Activated CD4-positive, alpha-beta T cell treated with anti-CD3 and anti-CD28 coated beads, Interleukin-2, amount 10 ng/mL, durations not matched to agents 7 days and 5 days (primary cell): ENCODE results near the gene BRSK2. TPM values are rescaled to one million over a fixed set of nuclear protein-coding genes. Genes with fewer than 3 reads are reported as not detected.

Experiments used
- CTCF ChIA-PET: fragments of 350-600 bp; sonication (Branson Sonifier 250); formaldehyde crosslinking; loops from one replicate; lab custom pipeline; 2021; ENCODE audit warnings: antibody characterized with exemption; lab: Charles Lee
- POLR2A ChIA-PET: fragments of 350-600 bp; sonication (Branson Sonifier 250); formaldehyde crosslinking; loops from one replicate; lab custom pipeline; 2021; ENCODE audit warnings: antibody characterized with exemption; lab: Charles Lee
- DNase-seq: peaks from one replicate; pipeline ENCODE4 v3.0.0-alpha.2; 2020
- H3K27ac Mint-ChIP-seq: one replicate; pipeline ENCODE4 v1.8.0; 2021; ENCODE audit warnings: mild to moderate bottlenecking, moderate library complexity, mixed read lengths
- H3K27me3 Mint-ChIP-seq: one replicate; pipeline ENCODE4 v1.8.0; 2021; ENCODE audit warnings: mixed read lengths
- H3K36me3 Mint-ChIP-seq: one replicate; pipeline ENCODE4 v1.8.0; 2021; ENCODE audit warnings: low read depth, mixed read lengths
- H3K4me1 Mint-ChIP-seq: one replicate; pipeline ENCODE4 v1.8.0; 2021; ENCODE audit warnings: mixed read lengths
- H3K4me3 Mint-ChIP-seq: one replicate; pipeline ENCODE4 v1.8.0; 2021; ENCODE audit warnings: mild to moderate bottlenecking, moderate library complexity, mixed read lengths
- H3K9me3 Mint-ChIP-seq: one replicate; pipeline ENCODE4 v1.8.0; 2021; ENCODE audit warnings: mixed read lengths
- total RNA-seq, 2 experiments: library from RNA; stranded (reverse); gene quantifications; one replicate each; pipeline ENCODE4 v1.2.3, GENCODE V29; 2021

BRSK2 gene
- total RNA-seq, 2 experiments from 2014 or later, result not detected

DNA sequence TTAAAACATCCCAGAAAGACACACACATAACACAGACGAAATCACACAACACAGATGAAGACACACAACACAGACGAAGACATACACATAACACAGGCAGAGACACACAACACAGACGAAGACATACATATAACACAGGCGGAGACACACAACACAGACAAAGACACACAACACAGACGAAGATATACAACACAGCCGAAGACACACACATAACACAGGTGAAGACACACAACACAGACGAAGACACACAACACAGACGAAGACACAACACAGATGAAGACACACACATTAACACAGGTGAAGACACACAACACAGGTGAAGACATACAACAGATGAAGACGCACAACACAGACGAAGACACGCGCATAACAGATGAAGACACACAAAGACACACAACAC lies 101.6 kb downstream of the BRSK2 start:
- ChIA-PET CTCF (no interaction called here), POLR2A (no interaction called here)
- no peak overlapping the region for H3K4me3 Mint-ChIP-seq
- no peaks in the 10 kb centered on the region for H3K9me3 Mint-ChIP-seq
- H3K4me1 Mint-ChIP-seq, result peaks cover 9% of the 10 kb centered on the region
- H3K36me3 Mint-ChIP-seq, result no peaks in the 10 kb centered on the region
- no peak overlapping the region for H3K27ac Mint-ChIP-seq
- DNase-seq, result no peak
- H3K27me3 Mint-ChIP-seq, result no peaks in the 10 kb centered on the region

DNA sequence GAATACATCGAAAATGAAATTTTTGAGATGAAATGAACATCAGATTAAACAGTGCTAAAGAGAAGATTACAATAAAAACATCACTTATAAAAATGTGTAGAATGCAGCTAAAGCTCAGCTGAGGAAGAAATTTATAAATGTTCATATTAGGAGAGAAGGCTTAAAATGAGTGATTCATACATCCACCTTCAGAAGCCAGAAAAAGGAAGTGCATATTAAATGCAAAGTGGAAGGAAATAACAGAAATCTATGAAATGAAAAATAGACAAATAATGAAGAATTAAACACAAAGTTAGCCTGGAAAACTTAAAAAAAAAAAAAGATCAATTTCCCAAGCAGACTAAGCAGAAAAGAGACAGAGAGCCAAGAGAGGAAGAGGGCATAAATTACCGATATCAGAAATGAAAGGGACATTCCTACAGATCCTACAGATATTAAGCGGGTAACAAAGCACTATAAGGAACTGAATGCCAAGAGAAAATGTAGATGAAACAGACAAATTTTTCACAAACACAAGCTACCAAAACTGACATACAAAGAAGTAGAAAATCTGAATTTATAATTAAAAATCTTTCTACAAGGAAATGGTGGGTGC lies 104.0 kb downstream of the BRSK2 start:
- POLR2A ChIA-PET, result no interaction called here
- CTCF ChIA-PET, result interaction anchor here (0.7 kb wide), 1 partner anchor 1562 kb away, joined by 3 read pairs; no protein-coding TSS in a partner anchor
- H3K4me1 Mint-ChIP-seq, result peaks cover 29% of the 10 kb centered on the region

DNA sequence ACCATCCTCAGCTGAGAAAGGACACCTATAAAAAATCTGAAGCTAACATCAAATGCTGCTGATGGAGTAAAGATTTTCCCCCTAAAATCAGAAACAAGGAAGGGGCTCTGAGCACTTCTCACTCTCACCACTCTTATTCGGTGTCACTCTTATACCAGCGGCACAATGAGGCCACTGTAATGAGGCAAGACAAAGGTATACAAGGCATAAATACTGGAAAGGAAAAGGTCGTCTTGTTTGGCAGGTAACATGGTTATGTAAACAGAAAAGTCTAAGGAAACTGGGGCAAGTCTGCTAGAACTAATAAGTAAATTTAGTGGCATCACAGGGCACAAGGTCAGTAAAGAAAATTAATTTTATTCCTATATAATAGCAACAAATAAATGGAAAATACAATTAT lies 104.9 kb downstream of the BRSK2 start:
- ChIA-PET POLR2A (no interaction called here), CTCF (no interaction called here)
- Mint-ChIP-seq H3K4me3 (no peak overlapping the region), H3K9me3 (peaks cover 5% of the 10 kb centered on the region), H3K4me1 (peaks cover 32% of the 10 kb centered on the region), H3K27ac (no peak overlapping the region), H3K27me3 (no peaks in the 10 kb centered on the region), H3K36me3 (peaks cover 5% of the 10 kb centered on the region)
- DNase-seq, result no peak

More for the DNA sequence above, 104.0 kb downstream of the BRSK2 start:
- DNase-seq, result no peak
- Mint-ChIP-seq H3K36me3 (peaks cover under 1% of the 10 kb centered on the region), H3K9me3 (peaks cover 2% of the 10 kb centered on the region), H3K4me3 (no peak overlapping the region), H3K27me3 (no peaks in the 10 kb centered on the region), H3K27ac (no peak overlapping the region)

DNA sequence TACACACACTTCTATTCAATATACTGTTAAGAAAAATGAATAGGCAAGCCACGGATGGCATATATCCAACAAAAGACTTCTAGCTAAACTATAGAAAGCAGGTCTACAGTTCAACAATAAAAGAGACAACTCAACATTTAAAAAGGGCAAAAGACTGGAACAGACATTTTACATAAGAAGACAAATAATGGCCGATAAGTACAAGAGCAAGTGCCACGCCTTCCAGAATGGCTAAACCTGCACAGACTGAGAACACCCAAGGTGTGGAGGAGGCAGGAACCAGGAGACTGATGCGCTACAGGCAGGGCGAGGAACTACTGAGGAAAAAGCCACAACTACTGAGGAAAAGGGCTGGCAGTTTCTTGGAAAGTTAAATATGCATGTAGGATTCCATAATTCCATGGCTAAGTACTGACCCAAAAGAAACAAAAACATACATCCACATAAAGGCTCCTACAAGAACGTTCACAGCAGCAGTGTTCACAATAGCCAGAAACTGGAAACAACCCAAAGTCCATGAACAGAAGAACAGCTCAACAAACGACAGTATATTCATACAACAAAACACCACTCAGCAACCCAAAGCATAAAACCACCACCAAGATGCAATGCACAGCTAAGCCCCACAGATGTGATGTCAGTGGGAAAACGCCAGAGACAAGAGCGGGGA lies 106.5 kb downstream of the BRSK2 start:
- H3K36me3 Mint-ChIP-seq, result peaks cover 13% of the 10 kb centered on the region
- peaks cover 32% of the 10 kb centered on the region for H3K4me1 Mint-ChIP-seq
- H3K27ac Mint-ChIP-seq, result no peak overlapping the region
- H3K9me3 Mint-ChIP-seq, result peaks cover 8% of the 10 kb centered on the region
- no peak for DNase-seq
- no peak overlapping the region for H3K4me3 Mint-ChIP-seq
- CTCF ChIA-PET, result no interaction called here
- POLR2A ChIA-PET, result no interaction called here
- no peaks in the 10 kb centered on the region for H3K27me3 Mint-ChIP-seq

DNA sequence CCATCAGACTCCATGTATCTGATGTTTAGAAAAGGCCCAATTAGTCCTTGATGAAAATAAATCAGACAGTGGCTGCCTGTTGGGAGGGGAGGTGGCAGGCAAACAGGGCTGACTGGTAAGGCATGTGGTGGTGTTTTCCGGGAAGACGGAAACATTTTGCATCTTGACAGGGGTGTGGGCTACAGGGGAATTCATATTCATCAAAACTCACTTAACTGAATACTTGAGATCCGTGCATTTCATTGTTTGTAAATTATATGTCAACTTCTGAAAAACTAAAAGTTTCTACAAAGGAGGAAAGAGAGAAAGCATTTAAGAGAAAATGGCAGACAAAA lies 107.0 kb downstream of the BRSK2 start:
- no peak overlapping the region for H3K4me3 Mint-ChIP-seq
- ChIA-PET POLR2A (no interaction called here), CTCF (no interaction called here)
- no peak for DNase-seq
- peaks cover 8% of the 10 kb centered on the region for H3K9me3 Mint-ChIP-seq
- H3K27ac Mint-ChIP-seq, result no peak overlapping the region
- peaks cover 14% of the 10 kb centered on the region for H3K36me3 Mint-ChIP-seq
- peaks cover 32% of the 10 kb centered on the region for H3K4me1 Mint-ChIP-seq
- H3K27me3 Mint-ChIP-seq, result no peaks in the 10 kb centered on the region

DNA sequence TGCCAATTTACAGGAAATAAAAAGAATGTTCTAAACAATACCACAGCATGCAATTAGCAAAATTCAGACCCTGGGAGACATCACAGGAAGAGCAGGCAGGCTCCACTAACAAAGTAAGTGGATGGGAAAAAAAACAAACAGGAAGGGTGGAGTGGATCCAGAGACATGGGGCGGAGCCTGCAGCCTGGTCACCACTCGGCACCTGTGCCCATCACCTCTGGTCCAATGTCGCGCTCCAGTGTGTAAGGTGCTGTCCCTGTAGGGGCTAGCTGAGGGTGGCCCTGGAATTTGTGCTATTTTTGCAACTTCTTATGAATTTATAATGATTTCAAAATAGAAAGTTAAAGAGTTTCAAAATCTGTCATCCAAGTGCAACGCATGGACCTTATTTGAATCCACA lies 107.9 kb downstream of the BRSK2 start:
- no peak for DNase-seq
- ChIA-PET POLR2A (no interaction called here), CTCF (no interaction called here)
- no peak overlapping the region for H3K4me3 Mint-ChIP-seq
- H3K27me3 Mint-ChIP-seq, result no peaks in the 10 kb centered on the region
- peaks cover 16% of the 10 kb centered on the region for H3K36me3 Mint-ChIP-seq
- peaks cover 8% of the 10 kb centered on the region for H3K9me3 Mint-ChIP-seq
- H3K4me1 Mint-ChIP-seq, result peaks cover 29% of the 10 kb centered on the region
- no peak overlapping the region for H3K27ac Mint-ChIP-seq

DNA sequence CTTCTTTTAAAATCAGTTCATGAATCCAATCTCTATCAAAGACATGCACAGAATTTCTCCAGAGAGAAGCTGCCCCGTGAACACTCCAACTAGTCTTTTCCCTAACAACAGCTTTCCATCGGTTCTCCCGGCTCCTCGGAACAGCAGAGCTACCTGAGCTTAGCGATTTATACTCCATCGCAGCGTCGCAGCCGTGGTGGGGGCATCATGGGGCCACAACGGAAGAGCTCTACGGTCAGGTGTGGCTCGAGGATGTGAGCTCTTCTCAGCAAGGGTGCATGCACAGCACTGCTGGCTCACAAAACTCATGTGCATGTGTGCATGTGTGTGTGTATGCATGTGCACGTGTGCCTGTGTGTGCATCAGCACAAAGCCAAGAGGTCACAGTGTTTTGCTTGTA lies 108.5 kb downstream of the BRSK2 start:
- H3K27me3 Mint-ChIP-seq, result no peaks in the 10 kb centered on the region
- H3K4me3 Mint-ChIP-seq, result no peak overlapping the region
- H3K27ac Mint-ChIP-seq, result no peak overlapping the region
- POLR2A ChIA-PET, result no interaction called here
- H3K4me1 Mint-ChIP-seq, result peaks cover 29% of the 10 kb centered on the region
- peaks cover 16% of the 10 kb centered on the region for H3K36me3 Mint-ChIP-seq
- H3K9me3 Mint-ChIP-seq, result peaks cover 8% of the 10 kb centered on the region
- DNase-seq, result no peak
- CTCF ChIA-PET, result no interaction called here

DNA sequence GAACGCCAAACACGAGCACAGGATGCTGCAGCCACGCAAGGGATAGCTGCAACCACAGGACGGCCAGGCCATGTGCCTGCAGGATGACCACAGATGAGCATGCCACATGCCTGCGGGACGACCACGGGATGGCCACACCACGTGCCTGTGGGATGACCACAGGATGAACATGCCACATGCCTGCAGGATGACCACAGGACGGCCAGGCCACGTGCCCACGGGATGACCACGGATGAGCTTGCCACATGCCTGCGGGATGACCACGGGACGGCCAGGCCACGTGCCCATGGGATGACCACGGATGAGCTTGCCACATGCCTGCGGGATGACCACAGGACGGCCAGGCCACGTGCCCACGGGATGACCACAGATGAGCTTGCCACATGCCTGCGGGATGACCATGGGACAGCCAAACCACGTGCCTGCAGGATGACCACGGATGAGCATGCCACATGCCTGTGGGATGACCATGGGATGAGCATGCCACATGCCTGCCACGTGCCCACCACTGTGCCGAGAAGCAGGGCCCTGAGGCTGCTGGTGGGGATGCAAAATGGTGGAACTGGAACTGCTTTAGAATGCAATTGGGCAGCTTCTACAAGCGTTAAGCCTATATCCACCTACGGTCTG lies 109.6 kb downstream of the BRSK2 start:
- Mint-ChIP-seq H3K27ac (no peak overlapping the region), H3K4me3 (no peak overlapping the region), H3K9me3 (peaks cover 8% of the 10 kb centered on the region), H3K27me3 (no peaks in the 10 kb centered on the region), H3K36me3 (peaks cover 16% of the 10 kb centered on the region), H3K4me1 (peaks cover 29% of the 10 kb centered on the region)
- CTCF ChIA-PET, result interaction anchor here (1.1 kb wide), 1 partner anchor 9 kb away, joined by 3 read pairs; no protein-coding TSS in a partner anchor
- DNase-seq, result no peak
- POLR2A ChIA-PET, result no interaction called here

DNA sequence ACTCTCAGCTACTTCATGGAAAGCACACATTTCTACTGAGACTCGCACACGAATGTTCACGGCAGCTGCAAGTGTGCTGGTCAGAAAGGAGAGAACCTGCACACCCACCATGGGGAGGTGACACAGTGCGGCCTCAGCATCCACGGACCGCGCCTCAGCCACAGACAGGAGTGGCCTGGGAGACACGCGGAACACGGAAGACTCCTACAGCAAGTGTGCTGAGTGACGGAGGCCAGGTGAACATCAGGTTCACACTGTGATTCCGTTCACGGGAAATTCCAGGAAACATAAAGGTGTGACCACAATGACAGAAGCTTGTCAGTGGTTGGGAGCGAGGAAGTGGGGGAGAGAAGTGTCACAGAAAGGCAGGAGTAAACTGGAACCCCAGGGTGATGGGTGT lies 110.2 kb downstream of the BRSK2 start:
- POLR2A ChIA-PET, result no interaction called here
- H3K27ac Mint-ChIP-seq, result no peak overlapping the region
- DNase-seq, result no peak
- H3K36me3 Mint-ChIP-seq, result peaks cover 16% of the 10 kb centered on the region
- CTCF ChIA-PET, result interaction anchor here (1.1 kb wide), 1 partner anchor 10 kb away, joined by 3 read pairs; no protein-coding TSS in a partner anchor
- no peak overlapping the region for H3K4me3 Mint-ChIP-seq
- no peaks in the 10 kb centered on the region for H3K27me3 Mint-ChIP-seq
- peaks cover 8% of the 10 kb centered on the region for H3K9me3 Mint-ChIP-seq
- peaks cover 29% of the 10 kb centered on the region for H3K4me1 Mint-ChIP-seq

DNA sequence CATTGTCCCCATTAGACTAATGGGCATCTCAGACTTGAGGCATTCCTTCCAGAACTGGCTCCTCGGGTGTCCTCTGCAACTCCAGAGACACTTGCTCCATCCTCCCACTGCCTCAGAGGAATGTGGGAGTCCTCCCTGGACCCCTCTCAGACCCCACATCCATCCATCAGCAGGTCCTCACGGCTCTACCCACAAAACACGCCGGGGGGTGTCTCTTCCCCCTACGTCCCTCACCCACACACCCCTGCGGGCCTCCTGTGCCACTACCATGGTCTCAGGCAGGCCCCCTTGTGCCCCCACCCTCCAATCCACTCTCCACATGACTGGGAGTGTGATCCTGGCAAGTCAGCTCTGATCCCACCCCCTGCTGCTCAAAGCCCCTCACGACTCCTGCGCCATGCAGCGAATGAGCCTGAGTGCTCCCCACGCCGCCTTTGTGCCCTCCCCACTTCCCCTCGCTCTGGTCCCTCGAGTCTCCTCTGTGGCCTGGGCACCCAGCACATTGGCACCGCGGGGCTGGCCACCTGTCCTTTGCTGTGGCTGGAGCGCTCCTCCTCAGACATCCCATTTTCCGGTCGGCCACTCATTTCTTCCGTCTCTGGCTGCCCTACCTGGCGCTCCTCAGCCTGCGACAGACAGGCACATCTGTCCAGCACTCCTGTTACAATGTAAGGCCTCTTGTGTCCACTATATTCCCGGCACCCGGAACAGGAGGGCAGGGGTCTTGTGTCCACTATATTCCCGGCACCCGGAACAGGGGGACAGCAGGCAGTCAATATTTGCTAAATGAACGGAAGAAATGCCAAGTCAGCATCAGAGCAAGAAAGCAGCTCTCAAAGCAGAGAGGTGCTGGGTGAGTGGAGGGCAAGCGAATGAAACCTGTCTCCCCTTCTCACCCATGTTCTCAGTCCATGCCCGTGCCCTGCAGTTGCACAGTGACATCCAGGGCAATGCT lies 111.0 kb downstream of the BRSK2 start:
- Mint-ChIP-seq H3K36me3 (peaks cover 16% of the 10 kb centered on the region), H3K4me3 (no peak overlapping the region), H3K27ac (no peak overlapping the region), H3K9me3 (peaks cover 8% of the 10 kb centered on the region), H3K4me1 (peaks cover 29% of the 10 kb centered on the region), H3K27me3 (no peaks in the 10 kb centered on the region)
- ChIA-PET CTCF (interaction anchor here (1.1 kb wide), 1 partner anchor 11 kb away, joined by 3 read pairs; no protein-coding TSS in a partner anchor), POLR2A (no interaction called here)
- no peak for DNase-seq

DNA sequence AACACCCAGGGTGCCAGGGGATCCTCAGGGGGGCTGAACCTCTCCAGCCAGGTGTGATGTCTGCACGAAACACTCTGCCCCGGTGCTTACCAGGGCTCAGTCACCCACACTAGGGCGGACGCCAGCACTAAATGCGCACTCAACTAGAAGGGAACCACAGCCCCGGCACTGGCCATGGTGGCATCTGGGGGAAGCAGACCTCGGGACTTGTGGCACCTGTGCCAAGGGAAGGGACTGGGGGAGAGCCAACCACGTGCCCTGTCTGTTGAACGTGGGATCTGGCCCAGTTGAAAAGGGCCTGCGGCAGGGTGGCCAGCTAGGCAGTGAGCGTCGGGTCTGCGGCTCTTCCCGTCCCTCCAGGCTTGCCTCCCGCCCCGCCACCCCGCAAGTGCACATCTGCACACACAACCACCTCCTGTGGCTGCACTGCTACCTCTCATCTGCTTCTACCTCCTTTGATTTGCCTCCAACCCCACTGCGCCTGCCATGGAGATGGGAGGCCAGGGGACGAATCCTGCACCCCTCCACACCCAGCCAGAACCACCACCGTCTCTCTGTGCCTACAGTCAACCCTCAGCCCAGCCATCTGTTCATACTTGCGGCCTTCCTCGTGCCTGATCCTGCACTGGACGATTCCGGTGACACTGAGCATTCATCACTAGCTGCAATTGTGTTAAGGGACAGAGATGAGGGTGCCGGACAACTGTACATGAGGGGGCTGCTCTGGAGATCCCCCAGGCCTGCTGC lies 111.9 kb downstream of the BRSK2 start:
- H3K4me3 Mint-ChIP-seq, result no peak overlapping the region
- ChIA-PET POLR2A (no interaction called here), CTCF (no interaction called here)
- DNase-seq, result no peak
- H3K9me3 Mint-ChIP-seq, result peaks cover 8% of the 10 kb centered on the region
- peaks cover 23% of the 10 kb centered on the region for H3K4me1 Mint-ChIP-seq
- no peaks in the 10 kb centered on the region for H3K27me3 Mint-ChIP-seq
- H3K27ac Mint-ChIP-seq, result no peak overlapping the region
- H3K36me3 Mint-ChIP-seq, result peaks cover 16% of the 10 kb centered on the region
